Measurements from ENCODE around the gene C1GALT1C1L. TPM values are rescaled to one million over a fixed set of nuclear protein-coding genes. Genes with fewer than 3 reads are reported as not detected.

Gene C1GALT1C1L
- polyA plus RNA-seq, 1 donor from 2014 or later: not detected

- Histone ChIP-seq H3K79me2 (replicated peaks; ENCODE audit: insufficient read depth, low read length) (no peaks in the 10 kb centered on the region), H3K4me2 (ENCODE audit: low read length) (no peak overlapping the region), H3K36me3 (ENCODE audit: insufficient read depth, low read length) (no peaks in the 10 kb centered on the region), H3K4me3 (ENCODE audit: low read length) (no peak overlapping the region), H3K27me3 (ENCODE audit: insufficient read depth, low read depth, low read length) (no peaks in the 10 kb centered on the region), H3F3A (ENCODE audit: insufficient read depth, low read length, poor library complexity, severe bottlenecking) (no peaks in the 10 kb centered on the region), H2AFZ (ENCODE audit: low read depth, low read length) (no peak overlapping the region), H3K9me3 (ENCODE audit: low read length) (no peaks in the 10 kb centered on the region), H4K20me1 (ENCODE audit: insufficient read depth) (no peaks in the 10 kb centered on the region), H3K27ac (ENCODE audit: low read length) (no peak overlapping the region), H3K9me2 (ENCODE audit: insufficient read depth, low read length) (no peaks in the 10 kb centered on the region), H3K9ac (ENCODE audit: low read length) (no peak overlapping the region)
- TF ChIP-seq POLR2AphosphoS5 (IDR thresholded peaks at IDR 0.05): no peak
These were observed 37.9 kb upstream of the C1GALT1C1L start for GRCh38 chr2:43714164-43714563.

- Histone ChIP-seq H3K4me3 (ENCODE audit: low read length) (no peak overlapping the region), H3K9me2 (ENCODE audit: insufficient read depth, low read length) (no peaks in the 10 kb centered on the region), H3K9ac (ENCODE audit: low read length) (no peak overlapping the region), H3K27me3 (ENCODE audit: insufficient read depth, low read depth, low read length) (no peaks in the 10 kb centered on the region), H3F3A (ENCODE audit: insufficient read depth, low read length, poor library complexity, severe bottlenecking) (no peaks in the 10 kb centered on the region), H4K20me1 (ENCODE audit: insufficient read depth) (no peaks in the 10 kb centered on the region), H3K36me3 (ENCODE audit: insufficient read depth, low read length) (no peaks in the 10 kb centered on the region), H3K27ac (ENCODE audit: low read length) (no peak overlapping the region), H2AFZ (ENCODE audit: low read depth, low read length) (no peak overlapping the region), H3K79me2 (replicated peaks; ENCODE audit: insufficient read depth, low read length) (no peaks in the 10 kb centered on the region), H3K9me3 (ENCODE audit: low read length) (no peaks in the 10 kb centered on the region), H3K4me2 (ENCODE audit: low read length) (no peak overlapping the region)
- no peak for TF ChIP-seq EZH2 (IDR thresholded peaks at IDR 0.05; ENCODE audit: borderline replicate concordance, insufficient read depth, low read length, poor library complexity, severe bottlenecking)
- TF ChIP-seq CTCF (IDR thresholded peaks at IDR 0.05; ENCODE audit: poor library complexity, severe bottlenecking): no peak
- TF ChIP-seq EP300 (conservative IDR thresholded peaks at IDR 0.05; ENCODE audit: poor library complexity, severe bottlenecking): no peak
- TF ChIP-seq SMC3 (conservative IDR thresholded peaks at IDR 0.05; ENCODE audit: poor library complexity): no peak
- TF ChIP-seq POLR2AphosphoS5 (IDR thresholded peaks at IDR 0.05): no peak
- no peak for TF ChIP-seq RAD21 (conservative IDR thresholded peaks at IDR 0.05)
These were observed 34.6 kb upstream of the C1GALT1C1L start for GRCh38 chr2:43710866-43711265.

- no peaks in the 10 kb centered on the region for H3K79me2 ChIP-seq (replicated peaks; ENCODE audit: insufficient read depth, low read length)
- no peak for TF ChIP-seq SMC3 (conservative IDR thresholded peaks at IDR 0.05; ENCODE audit: poor library complexity)
- no peak for TF ChIP-seq EZH2 (IDR thresholded peaks at IDR 0.05; ENCODE audit: borderline replicate concordance, insufficient read depth, low read length, poor library complexity, severe bottlenecking)
- TF ChIP-seq RAD21 (conservative IDR thresholded peaks at IDR 0.05): no peak
- no peak for TF ChIP-seq TAF1 (IDR thresholded peaks at IDR 0.05; ENCODE audit: low read depth)
- no peak for TF ChIP-seq POLR2AphosphoS5 (IDR thresholded peaks at IDR 0.05)
- TF ChIP-seq EP300 (conservative IDR thresholded peaks at IDR 0.05; ENCODE audit: poor library complexity, severe bottlenecking): no peak
- no peak for TF ChIP-seq MXI1 (conservative IDR thresholded peaks at IDR 0.05; ENCODE audit: poor library complexity, severe bottlenecking)
- no peak for TF ChIP-seq REST (IDR thresholded peaks at IDR 0.05; ENCODE audit: borderline replicate concordance)
- no peak for TF ChIP-seq CTCF (IDR thresholded peaks at IDR 0.05; ENCODE audit: poor library complexity, severe bottlenecking)
- no peaks in the 10 kb centered on the region for H3K9me3 ChIP-seq (ENCODE audit: low read length)
- no peaks in the 10 kb centered on the region for H3K27me3 ChIP-seq (ENCODE audit: insufficient read depth, low read depth, low read length)
- H2AFZ ChIP-seq (ENCODE audit: low read depth, low read length): no peak overlapping the region
- no peak overlapping the region for H3K27ac ChIP-seq (ENCODE audit: low read length)
- H3K4me3 ChIP-seq (ENCODE audit: low read length): no peak overlapping the region
- no peaks in the 10 kb centered on the region for H3K36me3 ChIP-seq (ENCODE audit: insufficient read depth, low read length)
- no peaks in the 10 kb centered on the region for H4K20me1 ChIP-seq (ENCODE audit: insufficient read depth)
- no peaks in the 10 kb centered on the region for H3F3A ChIP-seq (ENCODE audit: insufficient read depth, low read length, poor library complexity, severe bottlenecking)
- H3K9ac ChIP-seq (ENCODE audit: low read length): no peak overlapping the region
- H3K4me2 ChIP-seq (ENCODE audit: low read length): no peak overlapping the region
- H3K9me2 ChIP-seq (ENCODE audit: insufficient read depth, low read length): no peaks in the 10 kb centered on the region
These were observed 32.7 kb upstream of the C1GALT1C1L start for GRCh38 chr2:43708891-43709290.
